SKM-1 (cell line): ENCODE data around the gene LRRC47.
"Not testable (repeated sequence)": the region's sequence is repeated elsewhere in the genome, so short reads cannot be mapped to it uniquely, and the experiment has no call there.

Experiments used
- DNase-seq: peaks from one replicate; lab custom pipeline; 2025; ENCODE audit not compliant: unreplicated experiment; lab: John Stamatoyannopoulos, UW

The LRRC47 gene

DNA sequence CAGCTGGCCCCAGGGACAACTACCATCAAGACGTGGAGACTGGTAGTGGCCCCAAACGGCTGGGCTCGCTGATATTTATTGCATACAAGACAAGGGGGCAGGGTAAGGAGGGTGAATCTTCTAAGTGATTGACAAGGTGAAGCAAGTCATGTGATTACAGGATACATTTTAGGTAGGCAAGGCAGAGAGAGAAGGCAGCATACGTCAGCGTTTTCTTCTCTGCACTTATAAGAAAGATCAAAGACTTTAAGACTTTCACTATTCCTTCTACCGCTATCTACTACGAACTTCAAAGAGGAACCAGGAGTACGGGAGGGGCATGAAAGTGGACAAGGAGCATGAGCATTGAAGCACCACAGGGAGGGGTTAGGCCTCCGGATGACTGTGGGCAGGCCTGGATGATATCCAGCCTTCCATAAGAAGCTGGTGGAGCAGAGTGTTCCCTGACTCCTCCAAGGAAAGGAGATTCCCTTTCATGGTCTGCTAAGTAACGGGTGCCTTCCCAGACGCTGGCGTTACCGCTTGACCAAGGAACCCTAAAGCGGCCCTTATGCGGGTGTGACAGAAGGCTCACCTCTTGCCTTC, 47.9 kb downstream of the LRRC47 start:
- DNase-seq: not testable (repeated sequence)

DNA sequence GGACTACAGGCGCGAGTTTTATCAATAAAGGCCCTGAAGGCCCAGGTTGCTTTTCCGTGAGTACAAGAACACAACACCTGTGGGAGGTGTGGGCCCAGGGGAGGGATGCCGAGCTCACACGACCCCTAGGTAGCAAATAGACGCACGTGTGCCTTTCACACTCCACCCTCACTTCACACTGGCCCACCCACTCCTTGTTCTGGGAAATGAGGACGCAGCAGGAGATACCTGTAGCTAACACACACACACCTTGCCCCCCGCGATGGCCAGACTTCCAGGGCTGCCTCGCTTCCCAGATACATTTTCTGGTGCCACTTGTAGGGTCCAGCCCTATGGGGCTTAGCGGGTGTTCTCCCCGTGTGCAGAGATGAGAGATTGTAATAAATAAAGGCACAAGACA, 48.4 kb downstream of the LRRC47 start:
- no peak for DNase-seq

DNA sequence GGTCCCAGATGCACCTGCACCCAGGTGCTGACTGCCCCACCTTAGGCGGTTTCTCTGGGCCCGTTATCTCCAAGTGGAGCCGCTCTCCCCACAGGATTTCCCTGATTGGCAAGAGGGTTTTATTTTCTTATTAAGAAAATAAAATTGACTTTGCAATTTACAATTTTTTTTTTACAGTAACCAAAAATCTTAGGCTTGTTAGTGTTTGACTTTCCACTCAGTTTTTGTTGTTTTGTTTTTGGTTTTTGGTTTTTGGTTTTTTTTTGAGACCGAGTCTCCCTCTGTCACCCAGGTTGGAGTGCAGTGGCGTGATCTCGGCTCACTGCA, 48.8 kb downstream of the LRRC47 start:
- no peak for DNase-seq

GRCh38 chr1:3746830-3747521, 49.3 kb downstream of the LRRC47 start:
- no peak for DNase-seq

DNA sequence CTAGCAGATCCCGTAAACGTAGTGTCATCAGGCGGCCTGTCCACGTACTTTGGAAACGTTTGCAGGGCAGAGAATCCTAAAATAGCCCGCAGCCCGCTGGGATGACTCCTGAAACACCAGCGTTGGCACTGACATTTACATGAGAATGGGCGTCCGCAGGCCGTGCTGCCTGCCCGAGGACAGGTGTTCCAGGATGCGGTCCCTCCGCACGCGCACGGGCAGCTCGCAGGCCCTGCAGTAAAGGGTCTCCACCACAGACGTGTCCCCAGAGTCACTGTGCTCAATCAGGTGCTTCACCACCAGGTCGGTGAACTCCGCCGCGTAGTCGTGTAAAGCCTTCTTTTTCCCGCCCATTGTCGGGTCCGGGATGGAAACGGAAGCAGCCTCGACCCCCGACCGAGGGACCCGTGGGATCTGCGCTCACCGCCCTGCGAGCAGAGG, 49.9 kb downstream of the LRRC47 start:
- no peak for DNase-seq

DNA sequence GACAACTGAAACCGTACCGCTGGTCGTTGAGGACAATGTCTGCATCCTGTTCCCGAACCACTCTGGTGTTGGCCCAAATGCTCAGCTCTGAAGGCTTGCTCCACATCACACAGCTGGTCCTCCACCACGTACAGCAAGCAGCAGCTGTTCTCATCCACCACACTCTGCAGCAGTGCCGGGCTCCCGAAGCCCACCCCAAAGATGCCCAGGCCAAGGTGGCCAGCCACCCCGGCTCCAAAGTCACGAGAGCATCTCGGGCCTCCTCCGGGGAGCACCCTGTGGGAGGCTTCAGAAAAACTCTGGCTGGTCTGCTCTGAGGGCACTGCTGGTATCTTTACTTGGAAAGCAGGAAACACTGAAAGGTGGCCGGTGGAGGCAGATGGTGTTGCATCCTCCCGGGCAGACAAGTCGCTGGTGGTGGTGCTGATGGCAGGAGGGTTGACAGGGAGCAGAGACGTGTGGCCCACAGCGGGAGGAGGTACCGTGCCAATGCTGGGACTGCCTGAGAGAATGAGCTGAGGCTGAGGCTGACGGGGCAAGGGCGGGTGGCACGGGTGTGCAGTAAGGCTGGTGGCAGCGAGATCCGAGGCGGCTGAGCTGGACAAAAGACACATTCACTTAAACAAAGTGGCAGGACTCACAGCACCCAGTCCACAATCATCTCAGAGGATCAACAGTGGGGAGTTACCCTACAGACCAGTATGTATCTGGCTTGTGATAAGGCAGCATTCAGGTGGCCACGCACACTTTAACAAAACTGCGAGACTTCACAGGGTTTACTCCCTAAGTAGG, 50.5 kb downstream of the LRRC47 start:
- DNase-seq: no peak

DNA sequence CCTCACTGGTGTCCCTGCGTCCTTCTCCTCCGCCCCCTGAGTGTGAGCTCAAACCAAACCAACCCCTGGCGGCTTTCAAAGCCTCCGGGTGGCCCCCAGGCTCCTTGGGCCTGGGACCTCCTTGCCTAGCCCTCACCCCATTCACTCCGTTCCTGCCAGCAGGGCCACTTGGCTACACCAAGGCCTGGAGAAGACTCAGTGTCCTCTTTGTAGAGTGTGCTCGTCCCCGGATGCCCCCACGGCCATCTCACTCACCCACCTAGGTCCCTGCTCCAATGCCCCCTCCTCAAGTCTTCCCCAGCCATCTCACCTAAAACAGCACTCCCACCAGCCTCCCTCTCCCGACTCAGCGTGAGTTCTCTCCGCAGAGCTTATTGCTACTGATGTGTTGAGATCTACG, 51.2 kb downstream of the LRRC47 start:
- no peak for DNase-seq

DNA sequence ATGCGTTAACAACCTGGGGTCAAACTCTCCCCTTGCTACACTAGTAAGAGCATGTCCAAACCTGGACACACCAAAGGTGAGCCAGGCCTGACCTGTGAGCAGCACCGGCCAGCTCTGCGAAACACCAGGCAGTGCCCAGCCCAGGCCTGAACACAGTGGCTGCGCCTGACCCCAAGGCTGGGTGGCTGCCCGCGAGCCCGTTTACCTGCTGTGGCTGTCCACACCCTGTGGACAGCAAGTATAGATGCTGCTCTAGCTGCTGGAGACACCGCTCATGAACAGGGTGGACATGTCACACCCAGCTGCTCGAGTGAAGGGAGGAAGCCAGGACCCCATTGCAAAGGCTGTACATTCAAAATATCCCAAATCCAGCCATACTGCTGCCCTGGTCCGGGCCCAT, 51.7 kb downstream of the LRRC47 start:
- no peak for DNase-seq

DNA sequence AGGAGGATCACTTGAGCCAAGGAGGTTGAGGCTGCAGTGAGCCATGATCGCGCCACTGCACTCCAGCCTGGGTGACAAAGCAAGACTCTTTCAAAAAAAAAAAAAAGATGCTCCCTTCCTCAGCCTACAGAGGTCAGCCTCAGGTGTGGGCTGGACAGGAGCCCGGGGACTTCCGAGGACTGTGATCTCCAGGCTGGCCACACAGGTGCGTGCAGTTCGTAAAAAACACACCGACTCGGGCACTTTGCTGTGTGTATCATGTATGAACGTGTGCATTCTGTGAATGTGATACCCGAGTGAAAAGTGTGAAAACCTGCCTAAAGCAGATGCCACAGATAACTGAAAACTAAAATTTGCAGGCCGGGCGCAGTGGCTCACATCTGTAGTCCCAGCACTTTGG, 52.5 kb downstream of the LRRC47 start:
- no peak for DNase-seq

GRCh38 chr1:3743421-3743820, 52.9 kb downstream of the LRRC47 start:
- DNase-seq: no peak

GRCh38 chr1:3742439-3743298, 53.6 kb downstream of the LRRC47 start:
- DNase-seq: no peak

DNA sequence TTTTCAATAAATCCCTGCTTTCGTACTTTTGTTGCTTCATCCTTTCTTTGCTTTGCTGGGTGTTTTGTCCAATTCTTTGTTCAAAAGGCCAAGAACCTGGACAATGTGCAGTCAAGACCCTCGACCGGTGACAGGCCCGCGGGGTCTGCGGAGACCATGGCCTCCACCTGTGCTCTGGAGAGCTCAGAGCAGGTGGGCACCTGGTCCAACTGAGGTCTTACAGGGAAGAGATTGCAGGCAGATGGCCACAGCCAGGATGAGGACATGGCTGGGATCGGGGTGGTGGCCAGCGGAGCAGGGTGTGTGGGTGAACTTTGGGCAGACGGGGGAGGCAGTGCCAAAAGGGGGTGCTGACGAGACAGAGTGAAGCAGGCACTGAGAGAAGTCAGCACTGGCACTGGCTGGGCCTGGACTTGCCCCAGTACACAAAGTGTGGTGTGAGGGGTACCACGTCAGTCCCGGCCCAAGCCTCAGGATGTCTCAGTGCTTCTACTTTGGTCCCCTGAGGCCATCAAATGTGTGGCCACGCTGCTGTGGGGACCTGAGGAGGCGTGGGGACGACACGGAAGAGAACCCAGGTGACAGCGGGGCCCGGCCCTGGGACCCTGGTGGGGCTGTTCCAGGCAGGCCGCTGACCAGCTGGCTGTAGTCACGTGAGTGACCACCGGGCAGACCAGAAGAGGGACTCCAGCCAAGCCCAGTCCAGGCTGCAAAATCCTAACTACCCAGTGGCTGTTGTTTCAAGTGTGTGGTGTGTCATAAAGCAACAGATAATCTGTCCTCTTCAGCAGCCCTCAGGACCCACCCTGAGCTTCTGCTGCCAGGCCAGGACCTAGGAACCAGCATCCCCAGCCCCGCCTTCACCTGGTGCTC, 54.5 kb downstream of the LRRC47 start:
- DNase-seq: no peak

DNA sequence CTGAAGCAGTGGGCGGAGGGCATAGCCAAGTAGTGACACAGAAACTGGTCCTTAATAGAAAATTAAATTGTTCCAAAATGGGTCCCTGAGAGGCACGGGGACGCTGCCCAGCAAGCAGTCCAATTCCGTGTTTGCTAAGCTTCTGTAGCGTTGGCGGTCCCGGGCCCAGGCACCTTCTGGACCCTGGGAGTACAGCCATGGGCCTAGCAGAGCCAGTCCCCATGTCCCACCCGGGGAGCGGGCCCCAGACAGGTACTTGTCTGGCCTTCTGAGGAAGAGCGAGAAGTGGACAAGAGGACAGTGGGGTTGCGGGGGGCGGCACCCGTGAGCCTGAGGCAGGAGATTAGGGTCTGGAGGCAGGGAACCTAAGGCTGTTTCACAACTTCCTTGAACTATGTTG, 55.5 kb downstream of the LRRC47 start:
- no peak for DNase-seq

DNA sequence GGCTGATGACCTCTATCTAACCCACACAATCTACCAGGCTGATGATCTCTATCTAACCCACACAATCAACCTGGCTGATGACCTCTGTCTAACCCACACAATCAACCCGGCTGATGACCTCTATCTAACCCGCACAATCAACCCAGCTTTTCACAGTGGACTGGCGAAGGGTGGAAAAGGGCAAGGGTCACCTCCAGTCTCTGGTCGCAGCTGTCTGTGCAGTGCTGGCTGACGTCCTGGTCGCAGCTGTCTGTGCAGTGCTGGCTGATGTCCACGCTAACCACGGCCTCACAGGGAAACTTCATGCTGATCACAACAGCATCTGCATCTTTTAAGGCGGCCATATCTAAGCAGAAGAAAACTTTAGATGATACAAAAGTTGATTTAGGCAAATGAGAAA, 56.3 kb downstream of the LRRC47 start:
- DNase-seq: no peak

DNA sequence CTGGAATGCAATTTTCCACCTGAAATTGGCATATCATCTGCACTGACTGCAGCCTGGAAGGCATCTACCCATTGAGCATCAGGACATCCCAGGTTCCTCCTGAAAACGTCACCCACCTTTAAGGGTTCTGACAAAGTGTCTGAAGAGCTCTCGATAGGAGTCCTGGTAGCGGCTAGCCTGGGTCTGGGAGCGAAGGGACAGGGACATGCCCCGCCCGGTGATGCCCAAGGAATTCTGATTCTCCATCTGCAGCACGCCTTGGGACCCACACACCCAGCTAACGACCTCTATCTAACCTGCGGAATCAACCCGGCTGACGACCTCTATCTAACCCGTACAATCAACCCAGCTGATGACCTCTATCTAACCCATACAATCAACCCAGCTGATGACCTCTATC, 57.4 kb downstream of the LRRC47 start:
- DNase-seq: no peak

DNA sequence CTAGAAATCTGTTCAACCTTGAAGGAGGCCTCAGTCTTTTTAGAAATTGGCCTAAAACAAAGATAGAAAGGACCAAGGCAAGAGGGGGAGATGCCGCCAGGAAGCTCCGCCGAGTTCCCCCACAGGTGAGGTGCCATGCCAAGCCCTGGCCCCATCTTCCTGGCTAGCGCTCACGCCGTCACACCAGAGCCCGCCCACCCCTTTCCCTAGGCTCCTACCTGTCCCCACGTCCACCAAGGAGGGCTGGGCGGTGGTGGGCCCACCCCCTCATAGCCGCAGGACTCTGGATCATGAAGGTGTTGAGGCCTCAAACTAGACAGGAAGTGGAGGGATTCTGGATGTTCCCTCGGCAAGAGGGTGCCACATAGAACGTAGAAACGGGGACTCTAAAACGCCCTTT, 59.6 kb downstream of the LRRC47 start:
- no peak for DNase-seq

GRCh38 chr1:3736131-3736561, 60.2 kb downstream of the LRRC47 start:
- no peak for DNase-seq

GRCh38 chr1:3735688-3736087, 60.6 kb downstream of the LRRC47 start:
- no peak for DNase-seq

- no peak for DNase-seq
Observed at GRCh38 chr1:3735027-3735681, 61.1 kb downstream of the LRRC47 start.

DNA sequence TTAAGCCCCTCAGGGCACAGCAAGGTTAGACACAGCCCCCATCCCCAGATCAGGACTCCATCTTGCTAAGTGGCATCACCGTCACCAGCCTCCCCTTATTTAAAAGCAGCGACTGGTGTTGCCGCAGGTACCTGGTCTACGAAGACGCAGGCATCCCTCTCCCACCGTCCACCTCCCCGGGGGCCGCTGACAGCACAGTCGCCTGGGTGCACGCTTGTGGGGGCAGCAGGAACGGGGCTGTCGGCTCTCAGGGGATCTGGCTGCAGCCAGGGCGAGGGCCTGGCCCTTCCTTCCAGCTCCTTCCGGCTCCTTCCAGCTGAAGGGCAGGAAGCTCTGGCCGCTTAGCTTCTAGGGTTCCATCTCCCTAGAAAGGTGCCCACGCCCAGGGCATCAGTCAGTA, 61.7 kb downstream of the LRRC47 start:
- no peak for DNase-seq
